ENCODE measurements around the gene BRCC3.

The BRCC3 gene

DNA sequence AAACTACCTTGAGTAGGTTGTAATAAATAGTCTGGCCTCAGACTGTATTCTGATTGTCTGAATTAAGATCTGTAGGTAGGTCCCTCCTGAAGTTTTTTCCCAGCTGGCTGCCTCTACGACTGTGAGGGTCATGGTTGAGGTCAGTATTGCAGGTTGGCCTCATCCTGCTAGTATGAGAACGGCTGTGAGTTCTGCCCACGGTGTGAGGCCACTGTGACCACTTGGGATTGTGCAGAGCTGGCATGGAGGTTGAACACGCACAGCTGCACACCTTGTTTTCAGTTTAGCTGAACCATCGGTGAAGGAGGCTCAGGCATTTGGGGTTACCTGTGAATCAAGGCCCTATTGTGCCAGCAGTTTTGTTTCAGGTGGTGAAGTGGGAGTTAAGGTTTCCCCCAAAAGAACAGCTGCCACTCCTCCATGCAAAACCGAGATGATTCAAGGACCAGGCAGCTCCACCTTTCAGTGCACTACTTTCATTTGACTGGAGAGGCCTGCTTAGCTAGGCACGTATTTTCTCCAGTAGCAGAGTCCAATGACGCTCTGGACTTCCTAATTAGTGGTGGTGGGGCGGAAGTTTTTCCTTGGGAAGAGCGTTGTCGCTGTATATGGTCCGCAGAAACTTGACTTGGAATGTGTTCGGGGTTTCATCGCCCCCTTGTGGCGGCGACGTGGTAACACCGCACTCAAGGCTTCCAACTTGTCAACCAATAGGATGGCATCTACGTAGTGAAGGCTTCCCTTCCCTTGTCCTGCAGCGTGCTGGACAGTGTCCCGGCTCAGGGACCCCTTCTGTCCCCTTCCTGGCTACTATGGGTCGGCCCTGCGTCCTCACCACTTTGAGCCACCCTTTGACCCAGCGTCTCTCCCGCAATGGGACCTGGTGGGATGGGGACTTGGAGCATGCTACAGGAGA lies 14.2 kb upstream of the BRCC3 start:
- no peak for DNase-seq (ENCODE audit: low read depth in 3 of 3)

DNA sequence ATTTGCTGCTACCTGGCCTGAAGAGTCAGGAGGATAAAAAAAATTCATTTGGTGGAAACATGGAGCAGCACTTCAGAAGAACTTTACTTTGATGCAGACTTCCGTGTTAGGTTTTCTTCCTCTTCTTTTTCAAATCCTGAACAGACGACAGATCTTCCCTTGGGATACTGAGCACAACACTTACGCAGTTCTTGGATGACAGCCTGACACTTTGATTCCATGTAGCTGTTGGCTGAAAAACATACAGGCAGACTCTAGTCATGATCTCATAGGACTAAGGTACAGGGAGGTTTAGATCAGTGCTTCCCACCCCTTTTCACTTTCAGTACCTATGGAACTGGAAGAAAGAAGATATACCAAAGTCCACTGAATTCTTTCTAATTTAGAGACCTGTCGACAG lies 9.5 kb upstream of the BRCC3 start:
- no peak for DNase-seq (ENCODE audit: low read depth in 3 of 3)

DNA sequence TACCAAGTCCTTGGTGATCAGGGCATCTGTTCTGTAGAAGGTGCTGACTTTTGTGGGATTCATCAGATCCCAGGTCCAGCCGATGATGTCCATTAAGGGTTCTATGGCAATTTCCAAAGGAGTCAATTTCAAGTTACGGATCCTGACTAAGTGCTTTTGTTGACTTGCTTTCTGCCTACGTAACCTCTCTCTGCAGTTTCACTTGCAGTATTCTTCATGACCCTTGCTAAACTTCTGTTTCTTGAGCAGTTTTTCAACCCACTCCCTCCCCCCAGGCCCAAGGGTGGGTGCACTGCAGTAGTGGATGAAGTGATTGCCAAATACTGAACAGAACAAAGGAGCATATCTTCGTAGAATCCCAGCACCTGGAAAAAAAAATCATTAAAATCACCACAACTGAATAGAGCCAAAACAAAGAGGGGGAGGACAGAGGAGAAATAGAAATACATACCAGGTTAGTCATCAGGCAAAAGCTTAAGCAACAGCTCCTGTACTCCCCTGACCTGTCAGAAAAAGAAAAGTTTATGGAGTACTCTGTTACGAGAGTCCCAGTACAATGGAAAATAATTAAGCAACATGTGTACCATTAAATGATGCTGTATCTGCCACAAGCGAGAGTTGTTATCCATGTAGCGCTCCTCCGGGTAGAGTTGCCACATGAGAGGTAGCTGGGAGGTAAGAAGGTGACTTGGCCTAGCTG lies 6.1 kb upstream of the BRCC3 start:
- DNase-seq (ENCODE audit: low read depth in 3 of 3): no peak

DNA sequence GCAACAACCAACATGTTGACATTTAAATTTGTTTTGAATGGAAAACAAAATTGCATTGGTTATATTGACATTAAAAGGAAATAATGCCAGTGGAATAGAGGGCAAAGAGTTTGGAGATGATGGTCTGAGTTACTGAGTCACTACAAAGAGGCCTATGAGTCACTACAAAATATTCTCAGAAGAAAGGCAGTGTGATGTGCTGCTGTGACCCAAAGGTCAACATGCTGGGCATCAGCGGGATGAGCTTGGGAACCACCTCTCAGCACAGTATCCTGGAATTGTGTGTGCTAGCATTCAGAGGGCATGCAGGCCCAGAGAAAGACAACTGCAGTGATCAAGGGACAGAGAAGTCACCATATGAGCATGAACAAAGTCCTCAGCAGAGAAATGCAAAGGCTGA lies 3.1 kb upstream of the BRCC3 start:
- no peak for DNase-seq (ENCODE audit: low read depth in 3 of 3)

DNA sequence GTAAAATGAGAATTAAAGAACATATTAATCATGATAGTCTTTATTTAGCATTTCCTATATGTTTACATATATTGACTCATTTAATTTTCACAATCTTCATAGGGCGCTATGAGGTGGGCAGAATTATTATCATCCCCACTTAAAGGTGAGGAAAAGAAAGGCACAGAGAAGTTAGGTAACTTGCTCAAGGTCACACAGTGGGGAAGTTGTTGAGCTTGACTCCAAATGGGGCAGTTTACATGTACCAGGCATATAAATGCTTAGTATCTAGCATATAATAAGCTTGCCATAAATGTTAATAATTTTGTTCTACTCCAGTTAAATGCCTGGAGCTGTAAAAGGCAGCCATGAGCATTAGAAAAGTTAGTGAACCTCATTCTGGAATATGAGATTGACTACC lies 1.9 kb upstream of the BRCC3 start:
- no peak for DNase-seq (ENCODE audit: low read depth in 3 of 3)

DNA sequence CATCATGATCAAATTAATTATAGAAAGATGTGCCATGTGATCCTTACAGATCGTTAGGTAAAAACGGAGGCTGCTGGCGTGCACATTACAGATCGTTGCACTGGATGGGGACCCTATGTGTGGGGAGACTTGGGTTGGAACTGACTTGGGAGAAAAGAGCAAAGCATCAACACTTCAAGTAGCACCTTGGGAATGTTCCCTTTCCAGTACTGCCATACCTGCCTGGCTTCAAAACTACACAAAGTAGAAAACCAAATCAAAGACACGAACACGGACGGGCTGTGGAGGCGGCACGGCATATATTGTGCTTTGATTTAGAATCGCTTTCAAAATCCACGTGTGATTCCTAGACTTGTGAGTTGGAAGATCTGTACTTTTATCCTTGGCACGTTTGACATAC lies 1.3 kb upstream of the BRCC3 start:
- no peak for DNase-seq (ENCODE audit: low read depth in 3 of 3)

DNA sequence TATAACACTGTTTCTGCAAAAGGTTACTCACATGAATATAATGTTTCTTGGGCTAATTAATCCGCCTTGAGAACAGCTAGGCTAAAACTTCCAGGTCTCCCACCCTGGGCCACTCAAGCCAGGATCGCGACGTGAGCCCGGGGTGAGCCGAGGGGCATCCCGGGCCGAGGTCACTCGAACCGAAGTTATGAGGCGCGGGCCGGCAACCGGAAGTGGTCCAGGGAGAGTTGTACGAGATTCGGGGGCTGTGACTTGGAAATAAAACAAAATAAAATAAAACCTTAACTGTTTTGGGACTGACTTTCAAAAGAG lies 689 bp upstream of the BRCC3 start:
- DNase-seq (ENCODE audit: low read depth in 3 of 3): no peak

DNA sequence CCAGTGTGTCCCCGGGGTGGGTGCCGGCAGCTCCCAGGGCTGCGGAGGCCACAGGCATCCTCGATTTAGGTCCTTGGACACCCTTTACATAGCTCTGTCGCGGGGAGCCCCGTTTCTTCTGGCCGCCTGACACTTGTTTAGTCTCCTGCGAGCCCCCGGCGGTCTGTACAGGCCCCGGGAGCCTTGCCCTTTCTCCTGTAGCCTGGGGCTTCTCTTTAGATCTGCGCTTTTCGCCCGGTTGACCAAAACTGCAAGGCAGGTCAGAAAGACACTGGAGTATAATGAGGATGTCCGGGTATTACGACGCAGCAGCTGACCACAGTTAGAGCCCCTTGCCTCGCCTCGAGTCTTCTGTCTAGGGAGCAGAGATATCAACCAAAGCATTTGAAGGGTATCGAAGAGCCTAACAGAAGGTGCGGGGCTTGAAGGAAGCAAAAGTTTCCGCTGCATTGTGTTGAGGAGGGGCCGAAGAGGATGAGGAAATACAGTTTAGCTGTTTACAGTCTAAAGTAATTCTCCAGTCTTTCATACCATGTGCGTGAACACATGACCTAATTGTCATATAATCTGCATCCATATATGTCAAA lies 479 bp downstream of the BRCC3 start:
- no peak for DNase-seq (ENCODE audit: low read depth in 3 of 3)

DNA sequence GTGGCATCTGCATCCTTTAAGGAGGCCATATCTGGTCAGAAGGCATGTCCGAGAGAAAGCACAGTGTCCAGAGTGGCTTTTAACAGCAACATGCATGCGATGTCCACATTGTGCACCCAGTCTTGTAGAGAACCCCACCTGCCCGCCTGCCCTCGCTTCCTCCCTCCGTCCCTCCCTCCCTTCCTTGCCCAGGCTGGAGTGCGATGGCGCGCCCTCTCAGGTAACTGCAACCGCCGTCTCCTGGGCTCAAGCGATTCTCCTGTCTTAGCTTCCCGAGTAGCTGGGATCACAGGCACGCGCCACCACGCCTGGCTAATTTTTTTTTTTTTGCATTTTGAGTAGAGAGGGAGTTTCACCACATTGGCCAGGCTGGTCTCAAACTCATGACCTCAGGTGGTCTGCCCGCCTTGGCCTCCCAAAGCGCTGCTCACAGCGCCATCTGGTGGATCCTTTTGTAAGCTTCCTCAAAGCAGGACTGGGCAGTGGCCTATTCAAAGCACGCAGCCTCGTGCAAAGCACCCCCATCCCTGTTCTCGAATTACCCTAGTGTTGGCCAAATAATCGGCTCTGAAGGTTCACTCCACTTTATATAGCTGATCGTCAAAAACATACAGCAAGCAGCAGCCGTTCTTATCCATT lies 15.0 kb downstream of the BRCC3 start:
- peak in 1 of 3 experiments; percentile 16 for DNase-seq (ENCODE audit: low read depth in 3 of 3)

DNA sequence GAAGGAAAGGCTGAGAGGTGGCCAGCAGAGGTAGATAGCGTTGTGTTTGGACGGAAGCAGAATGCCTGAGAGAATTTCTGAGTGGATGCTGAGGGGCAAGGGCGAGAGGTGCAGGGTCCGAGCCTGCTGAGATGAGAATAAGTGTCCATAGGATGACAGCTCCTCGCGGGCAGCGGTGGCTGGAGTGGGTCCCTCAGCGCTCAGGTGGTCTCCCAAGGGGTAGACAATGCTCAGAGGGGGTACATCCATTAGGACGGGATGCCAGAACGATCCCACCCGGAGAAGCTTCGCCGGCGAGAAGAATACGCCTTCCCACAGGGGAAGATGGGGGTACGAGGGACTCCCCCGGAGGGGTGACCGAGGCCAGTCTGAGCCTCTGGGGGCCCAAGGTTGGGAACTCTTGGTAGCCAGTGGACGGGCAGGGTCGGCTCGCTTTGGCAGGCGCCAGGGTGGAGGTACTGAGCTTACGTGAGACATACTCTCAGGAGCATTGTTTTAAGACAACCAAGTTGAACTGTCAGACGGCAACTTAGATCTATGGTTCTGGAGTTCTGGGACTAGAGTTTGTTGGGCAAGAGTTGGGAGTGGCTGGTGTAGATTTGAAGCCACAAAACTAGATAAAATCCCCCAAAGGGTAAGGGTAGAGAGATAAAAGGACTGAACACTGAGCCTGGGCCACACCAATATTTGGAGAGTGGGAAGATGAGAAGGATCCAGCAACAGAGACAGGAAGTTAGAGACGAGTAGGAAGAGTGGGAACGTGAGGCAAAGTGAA lies 15.8 kb downstream of the BRCC3 start:
- DNase-seq (ENCODE audit: low read depth in 3 of 3): no peak

DNA sequence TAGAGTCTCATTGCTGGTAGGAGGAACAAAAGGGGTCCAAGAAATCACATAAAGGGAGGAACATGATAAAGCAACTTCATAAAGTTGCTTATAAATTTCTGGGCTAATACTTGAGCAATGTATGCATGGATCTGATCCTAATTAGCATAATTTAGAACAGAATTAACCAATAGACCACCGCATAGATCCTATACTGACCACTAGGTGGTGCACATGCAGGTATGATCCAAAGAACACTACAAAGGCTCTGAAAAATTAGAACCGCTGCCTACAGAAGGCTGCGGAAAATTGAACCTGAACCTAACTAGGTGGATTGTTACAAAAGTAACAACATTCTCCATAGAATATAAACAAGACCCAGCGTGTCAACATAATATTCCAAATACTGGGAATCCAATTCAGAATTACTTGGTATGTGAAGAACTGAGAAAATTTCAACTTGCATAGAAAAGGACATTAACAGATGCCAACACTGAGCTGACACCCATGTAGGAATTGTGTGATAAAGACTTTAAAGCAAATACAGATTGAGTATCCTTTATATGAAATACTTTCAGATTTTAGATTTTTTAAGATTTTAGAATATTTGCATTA lies 23.3 kb downstream of the BRCC3 start:
- no peak for DNase-seq (ENCODE audit: low read depth in 3 of 3)

DNA sequence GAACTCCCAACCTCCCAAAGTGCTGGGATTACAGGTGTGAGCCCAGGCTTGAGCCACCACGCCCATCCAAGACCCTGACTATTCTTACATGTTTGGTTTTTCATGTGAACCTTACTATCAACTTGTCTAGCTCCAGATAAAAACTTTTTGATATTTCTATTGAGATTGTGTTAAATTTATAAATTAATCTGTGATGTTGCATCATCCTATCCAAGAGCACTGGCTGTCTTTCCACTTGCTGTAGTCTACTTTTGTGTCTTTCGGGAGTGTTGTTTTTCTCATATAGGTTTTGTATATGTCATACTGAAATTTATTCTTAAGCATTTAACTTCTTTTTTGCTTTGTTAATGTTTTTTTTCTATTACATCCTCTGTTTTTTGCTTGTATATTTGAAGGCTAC lies 34.6 kb downstream of the BRCC3 start:
- DNase-seq (ENCODE audit: low read depth in 3 of 3): no peak

DNA sequence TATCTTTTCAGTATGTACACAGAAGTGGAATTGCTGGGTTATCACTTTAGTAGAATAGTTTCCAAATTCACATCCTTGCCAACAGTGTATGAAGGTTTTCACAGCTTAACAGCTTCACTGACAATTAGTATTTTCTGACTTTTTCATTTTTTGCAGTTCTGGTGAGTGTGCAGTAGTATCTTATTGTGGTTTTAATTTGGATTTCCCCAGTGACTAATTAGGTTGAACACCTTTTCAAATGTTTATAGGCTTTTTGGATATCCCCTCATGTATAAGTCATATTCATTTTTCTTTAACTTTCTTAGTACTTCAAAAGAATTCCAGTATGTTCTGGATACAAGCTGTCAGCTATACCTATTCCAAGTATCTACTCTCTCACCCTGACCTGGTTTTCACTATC lies 37.1 kb downstream of the BRCC3 start:
- no peak for DNase-seq (ENCODE audit: low read depth in 3 of 3)

DNA sequence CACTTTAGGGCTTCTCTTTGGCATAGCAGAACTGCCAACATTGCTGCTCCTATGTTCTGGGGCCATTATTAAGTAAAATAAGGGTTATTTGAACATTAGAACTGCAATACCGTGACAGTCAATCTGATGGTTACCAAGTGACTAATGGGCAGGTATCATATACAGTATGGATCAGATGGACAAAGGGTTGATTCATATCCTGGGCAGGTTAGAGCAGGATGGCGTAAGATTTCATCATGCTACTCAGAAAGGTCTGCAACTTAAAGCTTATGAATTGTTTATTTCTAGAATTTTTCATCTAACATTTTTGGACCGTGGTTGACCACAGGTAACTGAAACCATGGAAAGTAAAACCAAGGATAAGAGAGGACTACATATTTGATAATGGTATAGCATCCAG lies 40.9 kb downstream of the BRCC3 start:
- no peak for DNase-seq (ENCODE audit: low read depth in 3 of 3)

DNA sequence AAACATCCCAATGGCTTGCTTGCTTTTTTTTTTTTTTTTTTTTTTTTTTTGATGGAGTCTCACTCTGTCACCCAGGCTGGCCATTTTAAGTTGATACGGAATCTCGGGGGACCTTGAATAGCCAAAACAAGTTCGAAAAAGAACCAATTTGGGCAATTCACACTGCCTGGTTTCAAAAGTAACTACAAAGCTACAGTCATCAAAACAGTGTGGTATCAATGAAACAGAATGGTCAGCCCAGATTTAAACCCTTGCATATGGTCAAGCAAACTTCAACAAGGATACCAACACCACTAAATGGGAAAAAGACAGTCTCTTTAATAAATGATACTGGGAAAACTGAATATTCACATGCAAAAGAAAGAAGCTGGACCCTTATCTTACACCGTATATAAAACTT lies 41.8 kb downstream of the BRCC3 start:
- DNase-seq (ENCODE audit: low read depth in 3 of 3): no peak

DNA sequence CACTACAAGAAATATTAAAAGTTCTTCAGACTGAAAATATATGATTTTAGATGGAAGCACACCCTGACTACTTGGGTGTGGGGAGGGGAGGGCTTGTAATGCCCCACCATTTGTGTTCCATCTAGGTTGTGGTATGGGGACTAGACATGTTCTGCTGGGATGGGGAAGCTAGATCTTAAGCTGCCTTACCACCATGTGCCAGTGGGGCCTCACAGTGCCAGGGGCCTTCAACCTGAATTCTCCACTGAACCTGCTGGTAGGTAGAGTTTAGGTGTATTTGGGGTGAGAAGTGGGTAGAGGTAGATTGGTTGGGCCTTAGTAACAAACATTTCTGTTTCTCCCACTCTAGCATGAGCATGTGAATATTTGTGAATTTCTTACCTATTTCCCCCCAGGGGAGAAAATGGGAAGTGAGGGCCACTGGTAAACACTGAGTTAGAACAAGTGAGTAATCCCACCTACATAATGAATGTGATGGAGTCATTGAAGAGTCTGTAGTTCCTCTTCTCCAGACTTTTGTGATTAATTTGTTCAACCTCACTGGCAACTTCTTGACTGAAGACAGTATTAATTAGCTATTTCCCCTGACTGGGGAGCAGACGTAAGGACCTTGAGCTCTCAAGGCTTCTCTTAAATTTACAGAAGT lies 44.0 kb downstream of the BRCC3 start:
- no peak for DNase-seq (ENCODE audit: low read depth in 3 of 3)

DNA sequence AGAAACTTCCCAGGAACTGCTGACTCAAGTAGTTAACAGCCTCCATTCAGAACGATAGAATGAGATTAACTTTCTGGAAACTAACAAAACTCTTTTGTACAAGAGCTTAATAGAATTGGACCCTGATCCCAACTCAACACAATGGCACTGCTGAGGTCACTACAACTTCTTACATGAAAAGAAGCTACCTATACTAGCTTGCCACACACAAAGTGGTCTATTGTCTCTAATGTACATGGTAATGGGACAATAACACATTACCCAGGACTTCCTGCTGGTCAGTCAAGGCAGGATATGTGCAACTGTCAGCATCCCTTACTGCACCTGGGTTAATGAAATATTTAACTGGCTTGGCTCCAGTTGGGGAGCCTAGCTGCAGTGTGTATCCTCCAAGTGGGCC lies 56.2 kb downstream of the BRCC3 start:
- DNase-seq (ENCODE audit: low read depth in 3 of 3): no peak

DNA sequence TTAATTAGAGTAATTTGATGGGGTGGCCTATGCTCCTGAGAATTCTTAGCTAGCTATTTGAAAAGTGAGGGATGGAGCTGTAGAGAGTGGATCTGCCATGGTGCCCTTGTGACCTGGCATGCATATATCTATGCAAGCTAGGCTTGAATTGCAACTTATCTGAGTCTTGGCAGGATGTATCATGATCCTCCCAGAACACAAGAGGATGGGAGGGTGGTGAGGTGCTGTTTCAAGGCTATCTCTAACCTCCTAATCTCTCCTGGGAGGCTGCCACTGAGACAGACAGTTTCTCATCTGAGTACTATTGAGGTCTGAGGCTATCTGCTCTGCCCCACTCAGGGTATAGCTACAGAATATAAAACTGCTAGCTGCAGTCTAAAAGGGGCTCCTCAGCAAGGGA lies 56.6 kb downstream of the BRCC3 start:
- DNase-seq (ENCODE audit: low read depth in 3 of 3): no peak

DNA sequence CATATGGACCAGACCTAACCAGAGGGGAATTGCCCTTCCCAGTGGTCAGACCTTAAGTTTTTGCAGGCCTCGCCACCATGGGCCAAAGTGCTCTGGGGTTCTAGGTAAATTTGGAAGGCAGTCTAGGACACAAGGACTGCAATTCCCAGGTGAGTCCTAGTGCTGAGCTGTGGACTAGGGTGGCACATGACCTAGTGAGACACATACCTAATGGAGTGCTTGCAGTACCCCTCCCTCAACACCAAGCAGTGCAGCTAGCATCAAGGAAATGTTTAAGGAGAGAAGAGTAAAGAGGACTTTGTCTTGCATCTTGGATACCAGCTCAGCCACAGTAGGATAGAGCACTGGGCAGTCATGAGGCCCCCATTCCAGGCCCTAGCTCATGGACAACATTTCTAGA lies 60.8 kb downstream of the BRCC3 start:
- DNase-seq (ENCODE audit: low read depth in 3 of 3): no peak

DNA sequence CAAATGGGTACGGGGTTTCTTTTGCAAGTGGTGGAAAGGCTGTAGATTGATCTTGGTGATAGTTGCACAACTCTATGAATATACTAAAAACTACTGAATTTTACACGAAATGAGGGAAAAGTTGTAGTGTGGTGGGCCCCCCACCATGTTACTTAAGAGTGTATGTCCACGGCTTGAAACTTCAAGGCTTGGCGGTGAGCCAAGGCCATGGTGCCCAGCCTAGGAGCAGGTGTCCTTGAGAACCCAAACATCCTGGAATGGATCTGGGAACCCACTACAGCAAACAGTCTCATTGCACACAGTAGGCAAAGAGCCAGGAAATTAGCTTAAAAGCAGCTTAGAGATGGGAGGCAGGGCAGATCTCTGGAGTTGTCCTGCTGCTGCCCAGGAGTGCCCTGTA lies 62.9 kb downstream of the BRCC3 start:
- no peak for DNase-seq (ENCODE audit: low read depth in 3 of 3)

DNA sequence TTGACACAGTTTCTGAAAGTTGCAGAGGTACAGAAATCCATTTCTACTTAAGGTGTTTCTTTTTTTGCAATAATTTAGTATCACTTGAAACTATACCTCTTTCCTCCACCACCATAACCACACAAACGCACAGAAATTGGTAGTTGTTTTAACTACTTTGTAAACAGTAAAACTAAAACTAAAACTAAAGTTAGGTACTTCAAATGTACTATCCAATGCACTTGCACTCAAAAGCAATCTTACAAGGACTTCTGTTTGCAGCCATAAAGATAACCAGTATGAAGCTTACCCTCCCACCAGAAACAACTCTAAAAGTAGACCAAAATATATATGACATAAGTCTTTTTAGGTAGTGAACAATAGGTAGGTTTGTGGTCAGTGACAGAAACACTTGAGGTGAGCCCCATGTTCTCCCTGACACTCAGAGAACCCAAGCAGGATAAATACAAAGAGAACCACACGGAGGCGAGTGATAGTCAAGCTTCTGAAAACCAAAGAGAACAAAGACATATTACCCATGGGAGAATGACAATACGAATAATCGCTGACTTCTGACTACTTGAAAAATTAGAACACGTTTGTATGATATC lies 72.7 kb downstream of the BRCC3 start:
- DNase-seq (ENCODE audit: low read depth in 3 of 3): no peak

Data from stimulated activated CD4-positive, alpha-beta T cell treated with anti-CD3 and anti-CD28 coated beads, TNF-alpha, amount 100 ng/mL, for 4 hours (primary cell).